Ovary (tissue), 9 donors: ENCODE results near the gene RNASET2. TPM values are rescaled to one million over a fixed set of nuclear protein-coding genes. Genes with fewer than 3 reads are reported as not detected.

Experiments used
- DNase-seq, 5 donors: peaks; one replicate each; pipeline ENCODE4 v3.0.0-alpha.2; 2019 to 2020
- H3K27ac ChIP-seq, 2 donors: fragments of 200-600 bp; one replicate each; pipeline versions ENCODE4 v1.5.1 to v1.8.0; 2019 to 2022
- H3K27me3 ChIP-seq: fragments of 200-600 bp; one replicate; pipeline ENCODE4 v1.8.0; 2022
- H3K36me3 ChIP-seq: fragments of 200-600 bp; sonication (generic); one replicate; pipeline ENCODE4 v1.5.1; 2019
- H3K4me1 ChIP-seq: one replicate; pipeline ENCODE4 v1.8.1; 2013; ENCODE audit warnings: mild to moderate bottlenecking, moderate library complexity; ENCODE audit not compliant: insufficient read depth
- H3K4me3 ChIP-seq: fragments of 200-600 bp; sonication (generic); one replicate; pipeline ENCODE4 v1.5.1; 2017
- H3K9me3 ChIP-seq, 2 donors: fragments of 200-600 bp in 1 of 2; sonication (generic) in 1 of 2; one replicate each; pipeline versions ENCODE4 v1.5.1 to v1.8.1; 2013 to 2019; ENCODE audit warnings: mild to moderate bottlenecking in 1 of 2, moderate library complexity in 1 of 2
- CTCF ChIP-seq, 3 donors: fragments of 450-650 bp in 2 of 3; fragments of 200-600 bp in 1 of 3; IDR thresholded peaks; one replicate each; pipeline versions ENCODE4 v1.5.1 to v1.8.0; 2016 to 2022; ENCODE audit warnings: antibody characterized with exemption in 3 of 3, mild to moderate bottlenecking in 1 of 3
- EP300 ChIP-seq: sonication (generic); formaldehyde crosslinking; IDR thresholded peaks from one replicate; pipeline ENCODE4 v1.6.1; 2017; ENCODE audit warnings: antibody characterized with exemption
- POLR2A ChIP-seq: fragments of 450-650 bp; IDR thresholded peaks from one replicate; pipeline ENCODE4 v1.6.1; 2017; ENCODE audit warnings: antibody characterized with exemption, mild to moderate bottlenecking, moderate library complexity
- WGBS, 3 donors: extraction: QIAGEN DNeasy Blood & Tissue Kit in 1 of 3; methylation state at CpG; one replicate each; pipeline versions ENCODE4 v1.1.5 to v1.1.7; 2013 to 2017; 5-methylcytosine and 5-hydroxymethylcytosine counted together
- intact Hi-C, 4 donors: fragments of 100-400 bp; cut with DNase I; formaldehyde crosslinking; loops; one replicate each; pipeline versions ENCODE4 v1.11.0 to v1.15.1; 2022 to 2023
- polyA plus RNA-seq, 2 donors: library from polyadenylated mRNA; stranded (reverse); fragments of 200-250 nt in 1 of 2; fragments of 350-450 nt in 1 of 2; fragmentation: Illumina TruSeq in 1 of 2; extraction: RNeasy Lipid Tissue Mini Kit (QIAGEN cat#74804) in 1 of 2; gene quantifications; one replicate each; pipeline ENCODE4 v1.2.3, GENCODE V29; 2013 to 2014
- total RNA-seq, 7 donors: library from RNA; depleted of rRNA in 2 of 7; stranded (reverse); fragments of >200 nt in 2 of 7; fragmentation: NEBNext Ultra II Directional in 3 of 7; extraction: Animal tissue kit (Norgen Biotek cat#: 25700) in 3 of 7; gene quantifications; one replicate each; pipeline versions ENCODE4 v1.1.0 to v1.2.4, GENCODE V29; 2016 to 2023
- donor health status: DM: no; HTN: no; CAD: no; lungs with moderate emphysema.
- donor health status: DM: no; HTN: no; CAD: no.
- donor health status: Bipolar disorder and iron deficiency.
- donor health status: DM: yes; HTN: yes; CAD: no.
- donor health status: DM: no; HTN: no; CAD: no.
- donor health status: DM: yes; HTN: yes; CAD: no.

RNASET2 gene
- total and polyA plus RNA-seq, 9 donors = 34.8 to 211 (median 56.0) TPM

- no peak for DNase-seq
- 39 to 67% (median 59%) methylated on average over 8 of the region's 8 CpGs for WGBS, 3 donors
- Histone ChIP-seq H3K36me3 (no peaks in the 10 kb centered on the region), H3K4me1 (no peaks in the 10 kb centered on the region), H3K9me3 (no peaks in the 10 kb centered on the region), H3K27me3 (no peaks in the 10 kb centered on the region), H3K27ac (no peak overlapping the region), H3K4me3 (no peak overlapping the region)
- intact Hi-C loops = no loop called here
- TF ChIP-seq EP300 (no peak), POLR2A (no peak), CTCF (IDR thresholded peaks at IDR 0.05) (no peak)
These were observed 13.1 kb upstream of the RNASET2 start for GRCh38 chr6:166969390-166970002.

GRCh38 chr6:166966268-166966667 lies 9.9 kb upstream of the RNASET2 start:
- intact Hi-C loops = no loop called here
- no peak for TF ChIP-seq EP300
- TF ChIP-seq CTCF (IDR thresholded peaks at IDR 0.05) = no peak
- no peak for TF ChIP-seq POLR2A
- 97 to 98% (median 97%) methylated on average over 2 of the region's 2 CpGs for WGBS, 3 donors

GRCh38 chr6:166960609-166960978 lies 4.2 kb upstream of the RNASET2 start:
- Histone ChIP-seq H3K4me3 (no peak overlapping the region), H3K36me3 (no peaks in the 10 kb centered on the region), H3K4me1 (peaks cover under 1% of the 10 kb centered on the region), H3K27me3 (no peaks in the 10 kb centered on the region), H3K9me3 (no peaks in the 10 kb centered on the region), H3K27ac (no peak overlapping the region)
- intact Hi-C loops = no loop called here
- WGBS, 3 donors = 91 to 94% (median 94%) methylated on average over 3 of the region's 3 CpGs
- TF ChIP-seq EP300 = no peak
- no peak for TF ChIP-seq POLR2A
- no peak for TF ChIP-seq CTCF (IDR thresholded peaks at IDR 0.05)
- no peak for DNase-seq

More at GRCh38 chr6:166966268-166966667, 9.9 kb upstream of the RNASET2 start:
- no peaks in the 10 kb centered on the region for H3K4me1 ChIP-seq
- no peak for DNase-seq
- H3K4me3 ChIP-seq = no peak overlapping the region
- no peaks in the 10 kb centered on the region for H3K36me3 ChIP-seq
- no peaks in the 10 kb centered on the region for H3K9me3 ChIP-seq
- H3K27ac ChIP-seq = no peak overlapping the region
- H3K27me3 ChIP-seq = no peaks in the 10 kb centered on the region

GRCh38 chr6:166959911-166960608 lies 3.7 kb upstream of the RNASET2 start:
- 70 to 87% (median 83%) methylated on average over 9 of the region's 9 CpGs for WGBS, 3 donors

More at GRCh38 chr6:166959911-166960608, 3.7 kb upstream of the RNASET2 start:
- Histone ChIP-seq H3K27me3 (no peaks in the 10 kb centered on the region), H3K4me3 (no peak overlapping the region), H3K27ac (no peak overlapping the region), H3K9me3 (no peaks in the 10 kb centered on the region), H3K36me3 (no peaks in the 10 kb centered on the region), H3K4me1 (peaks cover 3% of the 10 kb centered on the region)
- no peak for DNase-seq
- no peak for TF ChIP-seq EP300
- TF ChIP-seq POLR2A = no peak
- no peak for TF ChIP-seq CTCF (IDR thresholded peaks at IDR 0.05)
- intact Hi-C loops = no loop called here
